A549 (cell line): ENCODE results near the gene SBK2.

Experiments
- CHD4 ChIP-seq: fragments of 200-600 bp; sonication (generic); IDR thresholded peaks from 2 replicates; pipeline ENCODE4 v1.6.1; 2016; ENCODE audit warnings: antibody characterized with exemption, mild to moderate bottlenecking, borderline replicate concordance
- ELK1 ChIP-seq: fragments of 150-350 bp; IDR thresholded peaks from 2 replicates; pipeline ENCODE4 v1.6.1; 2014; ENCODE audit warnings: low read depth, mild to moderate bottlenecking, low read length
- JUN ChIP-seq, 2 experiments: fragments of >200 bp; sonication (Bioruptor Twin); formaldehyde crosslinking; IDR thresholded peaks; 2 replicates in 1 of 2; 3 replicates in 1 of 2; pipeline ENCODE4 v1.6.1; 2016 to 2017
- POLR2A ChIP-seq: IDR thresholded peaks from 2 replicates; pipeline ENCODE4 v1.6.1; 2012; ENCODE audit warnings: mild to moderate bottlenecking, low read length
- RAD21 ChIP-seq, 2 experiments: fragments of >200 bp in 1 of 2; sonication (Bioruptor Twin) in 1 of 2; formaldehyde crosslinking in 1 of 2; IDR thresholded peaks in 1 of 2; conservative IDR thresholded peaks in 1 of 2; 2 replicates in 1 of 2; 3 replicates in 1 of 2; pipeline ENCODE4 v1.6.1; 2012 to 2018; ENCODE audit warnings: inconsistent platforms in 1 of 2

- TF ChIP-seq POLR2A (no peak), CHD4 (no peak), ELK1 (no peak), JUN (IDR thresholded peaks at IDR 0.05) (no peak), RAD21 (conservative IDR thresholded peaks at IDR 0.05 in 1 of 2, IDR thresholded peaks at IDR 0.05 in 1 of 2) (no peak)
These were observed 42.1 kb upstream of the SBK2 start for GRCh38 chr19:55578761-55579747.
